Retinal pigment epithelial cell (primary cell): Measurements from ENCODE around the gene CTDSPL.
A peak's percentile ranks its signal among the peaks of the same experiment; 100 is the strongest.
"Not testable (repeated sequence)": the region's sequence is repeated elsewhere in the genome, so short reads cannot be mapped to it uniquely, and the experiment has no call there.

Experiments
- DNase-seq: peaks from one replicate; pipeline ENCODE4 v3.0.0-alpha.2; 2010; ENCODE audit warnings: low read depth
- H3K4me3 ChIP-seq: 2 replicates; pipeline ENCODE4 v1.5.1; 2011; ENCODE audit warnings: mild to moderate bottlenecking, low read length, control low read depth, moderate library complexity
- TF ChIP-seq, protein P1 (sequence below): conservative IDR thresholded peaks from 2 replicates; pipeline ENCODE4 v1.5.1; 2011; ENCODE audit warnings: low read depth, low read length, control low read depth, inconsistent platforms

The CTDSPL gene, protein sequence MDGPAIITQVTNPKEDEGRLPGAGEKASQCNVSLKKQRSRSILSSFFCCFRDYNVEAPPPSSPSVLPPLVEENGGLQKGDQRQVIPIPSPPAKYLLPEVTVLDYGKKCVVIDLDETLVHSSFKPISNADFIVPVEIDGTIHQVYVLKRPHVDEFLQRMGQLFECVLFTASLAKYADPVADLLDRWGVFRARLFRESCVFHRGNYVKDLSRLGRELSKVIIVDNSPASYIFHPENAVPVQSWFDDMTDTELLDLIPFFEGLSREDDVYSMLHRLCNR

GRCh38 chr3:37861620-37862041 lies at the start of gene CTDSPL:
Gene CTDSPL (plus strand): TSS chr3:37861880. CDS start chr3:37862200, 320 bp downstream.
- no peak for DNase-seq
- H3K4me3 ChIP-seq, result peak within 1 kb of the TSS; percentile 64
- TF ChIP-seq, protein P1, sequence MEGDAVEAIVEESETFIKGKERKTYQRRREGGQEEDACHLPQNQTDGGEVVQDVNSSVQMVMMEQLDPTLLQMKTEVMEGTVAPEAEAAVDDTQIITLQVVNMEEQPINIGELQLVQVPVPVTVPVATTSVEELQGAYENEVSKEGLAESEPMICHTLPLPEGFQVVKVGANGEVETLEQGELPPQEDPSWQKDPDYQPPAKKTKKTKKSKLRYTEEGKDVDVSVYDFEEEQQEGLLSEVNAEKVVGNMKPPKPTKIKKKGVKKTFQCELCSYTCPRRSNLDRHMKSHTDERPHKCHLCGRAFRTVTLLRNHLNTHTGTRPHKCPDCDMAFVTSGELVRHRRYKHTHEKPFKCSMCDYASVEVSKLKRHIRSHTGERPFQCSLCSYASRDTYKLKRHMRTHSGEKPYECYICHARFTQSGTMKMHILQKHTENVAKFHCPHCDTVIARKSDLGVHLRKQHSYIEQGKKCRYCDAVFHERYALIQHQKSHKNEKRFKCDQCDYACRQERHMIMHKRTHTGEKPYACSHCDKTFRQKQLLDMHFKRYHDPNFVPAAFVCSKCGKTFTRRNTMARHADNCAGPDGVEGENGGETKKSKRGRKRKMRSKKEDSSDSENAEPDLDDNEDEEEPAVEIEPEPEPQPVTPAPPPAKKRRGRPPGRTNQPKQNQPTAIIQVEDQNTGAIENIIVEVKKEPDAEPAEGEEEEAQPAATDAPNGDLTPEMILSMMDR, result no peak

GRCh38 chr3:37812499-37812896 lies 49.2 kb upstream of the CTDSPL start:
- DNase-seq, result no peak
- H3K4me3 ChIP-seq, result no peak overlapping the region
- TF ChIP-seq, protein P1, result no peak

- TF ChIP-seq, protein P1, result no peak
- no peak for DNase-seq
- H3K4me3 ChIP-seq, result no peak overlapping the region
Measured at GRCh38 chr3:37813403-37813802, 48.3 kb upstream of the CTDSPL start.

GRCh38 chr3:37814547-37814946 lies 47.1 kb upstream of the CTDSPL start:
- TF ChIP-seq, protein P1, result peak; percentile 22
- H3K4me3 ChIP-seq, result no peak overlapping the region
- DNase-seq, result no peak

GRCh38 chr3:37815156-37815555 lies 46.5 kb upstream of the CTDSPL start:
- not testable (repeated sequence) for H3K4me3 ChIP-seq, DNase-seq

GRCh38 chr3:37816271-37816670 lies 45.4 kb upstream of the CTDSPL start:
- TF ChIP-seq, protein P1, result no peak
- no peak for DNase-seq
- no peak overlapping the region for H3K4me3 ChIP-seq

DNA sequence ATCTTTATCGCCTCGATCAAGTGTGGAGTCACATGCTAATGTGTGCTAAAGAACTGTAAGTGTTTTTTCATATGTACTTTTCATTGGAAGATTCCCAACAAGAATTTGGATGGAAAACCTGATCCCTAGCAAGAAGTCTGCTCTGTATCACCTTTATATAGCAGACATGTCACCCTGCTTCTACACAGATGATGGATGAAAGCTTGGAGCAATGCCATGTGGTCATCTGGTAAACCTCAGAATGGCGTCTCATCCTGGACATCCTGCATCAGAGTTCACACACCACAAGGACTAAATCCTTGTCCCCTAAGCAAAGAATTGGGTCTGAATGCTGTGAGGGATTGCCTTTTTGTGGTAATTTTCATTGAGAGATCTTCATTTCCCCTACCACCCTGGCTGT lies 42.1 kb upstream of the CTDSPL start:
- no peak overlapping the region for H3K4me3 ChIP-seq
- TF ChIP-seq, protein P1, result no peak
- no peak for DNase-seq
